Caco-2 (cell line): ENCODE measurements around the gene ZFYVE9. TPM values are rescaled to one million over a fixed set of nuclear protein-coding genes. Genes with fewer than 3 reads are reported as not detected.

ENCODE experiments used
- BruUV-seq: library from RNA; stranded (reverse); fragments of 400-500 nt; replicated peaks from 2 replicates; lab custom pipeline; 2021; lab: Mats Ljungman, UMichigan
- CTCF ChIA-PET: fragments of 300-600 bp; sonication (Branson Sonifier 250); formaldehyde crosslinking; loops from one replicate; lab custom pipeline; 2022; ENCODE audit warnings: antibody characterized with exemption; lab: Charles Lee
- POLR2A ChIA-PET: fragments of 300-600 bp; sonication (Branson Sonifier 250); formaldehyde crosslinking; loops from one replicate; lab custom pipeline; 2022; ENCODE audit warnings: antibody characterized with exemption; lab: Charles Lee
- DNase-seq, 2 experiments: peaks; one replicate each; pipeline versions ENCODE4 v3.0.0 to v3.0.0-alpha.2; 2020 to 2022
- H3K27me3 ChIP-seq: replicated peaks from 2 replicates; pipeline ENCODE4 v1.6.0; 2011; ENCODE audit warnings: low read length; ENCODE audit not compliant: control insufficient read depth, insufficient read depth
- H3K36me3 ChIP-seq: 2 replicates; pipeline ENCODE4 v1.5.1; 2011; ENCODE audit warnings: low read length; ENCODE audit not compliant: control insufficient read depth, insufficient read depth
- H3K4me1 ChIP-seq: fragments of 250-450 bp; sonication (Bioruptor Pico); 2 replicates; pipeline ENCODE4 v1.5.1; 2020; ENCODE audit warnings: mild to moderate bottlenecking
- H3K4me3 ChIP-seq: 2 replicates; pipeline ENCODE4 v1.5.1; 2011; ENCODE audit warnings: low read depth, mild to moderate bottlenecking, control low read depth, low read length
- H3K9me3 ChIP-seq: fragments of 250-450 bp; sonication (Bioruptor Pico); 2 replicates; pipeline ENCODE4 v1.5.1; 2020; ENCODE audit warnings: mild to moderate bottlenecking, moderate library complexity
- H3K27ac Mint-ChIP-seq: one replicate; pipeline ENCODE4 v1.8.0; 2022; ENCODE audit warnings: mixed read lengths; ENCODE audit not compliant: unreplicated experiment
- H3K27me3 Mint-ChIP-seq: one replicate; pipeline ENCODE4 v1.8.0; 2022; ENCODE audit warnings: mixed read lengths; ENCODE audit not compliant: insufficient read depth, unreplicated experiment
- H3K36me3 Mint-ChIP-seq: one replicate; pipeline ENCODE4 v1.8.0; 2022; ENCODE audit warnings: mild to moderate bottlenecking, mixed read lengths; ENCODE audit not compliant: insufficient read depth, unreplicated experiment
- H3K4me1 Mint-ChIP-seq: one replicate; pipeline ENCODE4 v1.8.0; 2022; ENCODE audit warnings: low read depth, mixed read lengths; ENCODE audit not compliant: unreplicated experiment
- H3K4me3 Mint-ChIP-seq: one replicate; pipeline ENCODE4 v1.8.0; 2022; ENCODE audit warnings: mild to moderate bottlenecking, moderate library complexity, mixed read lengths; ENCODE audit not compliant: unreplicated experiment
- H3K9me3 Mint-ChIP-seq: one replicate; pipeline ENCODE4 v1.8.0; 2022; ENCODE audit warnings: mixed read lengths; ENCODE audit not compliant: unreplicated experiment
- CTCF ChIP-seq, 2 experiments: fragments of 200-600 bp in 1 of 2; IDR thresholded peaks; 1 replicate in 1 of 2; 2 replicates in 1 of 2; pipeline versions ENCODE4 v1.5.1 to v1.8.0; 2011 to 2022; ENCODE audit warnings: antibody characterized with exemption in 1 of 2, control low read depth in 1 of 2, inconsistent platforms in 1 of 2, low read depth in 1 of 2, low read length in 1 of 2, mild to moderate bottlenecking in 1 of 2, moderate library complexity in 1 of 2; ENCODE audit not compliant: insufficient read depth in 1 of 2, severe bottlenecking in 1 of 2, unreplicated experiment in 1 of 2
- intact Hi-C: fragments of 100-400 bp; cut with micrococcal nuclease; formaldehyde crosslinking; loops from one replicate; pipeline ENCODE4 v1.10.0; 2022; ENCODE audit not compliant: unreplicated experiment
- total RNA-seq: library from RNA; stranded (reverse); gene quantifications from 2 replicates; pipeline ENCODE4 v1.2.3, GENCODE V29; 2022

ZFYVE9 gene
- total RNA-seq, 1 experiment from 2014 or later, result 18.4 TPM

GRCh38 chr1:52123622-52124021 lies 18.3 kb upstream of the ZFYVE9 start:
- ChIA-PET POLR2A (no interaction called here), CTCF (no interaction called here)
- H3K9me3 ChIP-seq, result no peaks in the 10 kb centered on the region
- H3K27me3 Mint-ChIP-seq, result peaks cover 3% of the 10 kb centered on the region
- no peaks in the 10 kb centered on the region for H3K36me3 ChIP-seq
- no peak for DNase-seq
- intact Hi-C loops, result no loop called here
- no peak overlapping the region for H3K27ac Mint-ChIP-seq
- H3K4me1 ChIP-seq, result peaks cover 13% of the 10 kb centered on the region
- TF ChIP-seq CTCF (IDR thresholded peaks at IDR 0.05; ENCODE audit: insufficient read depth in 1 of 2, low read depth in 1 of 2, low read length in 1 of 2, severe bottlenecking in 1 of 2, unreplicated experiment in 1 of 2), result no peak
- no peaks in the 10 kb centered on the region for H3K36me3 Mint-ChIP-seq
- H3K4me3 Mint-ChIP-seq, result no peak overlapping the region
- no peaks in the 10 kb centered on the region for H3K9me3 Mint-ChIP-seq
- H3K27me3 ChIP-seq, result no peaks in the 10 kb centered on the region
- no peaks in the 10 kb centered on the region for H3K4me1 Mint-ChIP-seq
- no TSS peak for BruUV-seq
- H3K4me3 ChIP-seq, result no peak overlapping the region

DNA sequence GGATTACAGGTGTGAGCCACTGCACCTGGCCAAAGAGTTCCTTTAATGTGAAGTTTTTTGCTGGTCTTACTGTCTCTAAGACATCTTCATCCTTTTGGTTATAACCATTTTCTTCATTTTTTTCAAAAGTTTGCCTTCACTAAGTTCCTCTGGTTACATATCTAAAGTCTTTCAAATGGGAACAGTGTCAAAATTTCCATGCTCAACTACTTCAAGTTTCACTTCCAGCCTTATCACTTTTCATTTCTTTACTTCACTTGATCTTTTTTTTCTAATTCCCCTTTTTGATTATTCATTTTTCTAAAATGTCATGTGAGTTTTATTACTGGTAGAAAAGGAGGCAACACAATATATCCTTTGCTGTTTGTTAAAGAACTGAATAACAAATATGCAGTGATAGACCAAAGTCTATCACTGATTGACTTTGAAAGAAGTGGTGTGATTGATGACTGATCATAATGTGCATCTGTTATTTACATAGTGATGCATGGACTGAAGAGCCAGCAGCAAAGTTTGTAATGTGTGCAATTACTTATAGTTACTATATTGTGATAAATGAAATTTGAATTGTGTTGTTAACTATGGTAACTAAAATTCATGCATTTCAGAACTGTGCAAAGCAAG lies 16.0 kb upstream of the ZFYVE9 start:
- H3K9me3 Mint-ChIP-seq, result no peaks in the 10 kb centered on the region
- no peaks in the 10 kb centered on the region for H3K36me3 Mint-ChIP-seq
- Histone ChIP-seq H3K36me3 (no peaks in the 10 kb centered on the region), H3K9me3 (no peaks in the 10 kb centered on the region; the same call in 1 of the 2 replicates), H3K4me3 (no peak overlapping the region), H3K4me1 (no peaks in the 10 kb centered on the region), H3K27me3 (no peaks in the 10 kb centered on the region)
- H3K4me1 Mint-ChIP-seq, result no peaks in the 10 kb centered on the region
- POLR2A ChIA-PET, result no interaction called here
- no peak for DNase-seq
- H3K27ac Mint-ChIP-seq, result no peak overlapping the region
- no peak for TF ChIP-seq CTCF (IDR thresholded peaks at IDR 0.05; ENCODE audit: insufficient read depth in 1 of 2, low read depth in 1 of 2, low read length in 1 of 2, severe bottlenecking in 1 of 2, unreplicated experiment in 1 of 2)
- H3K4me3 Mint-ChIP-seq, result no peak overlapping the region
- peaks cover 3% of the 10 kb centered on the region for H3K27me3 Mint-ChIP-seq
- BruUV-seq, result no TSS peak
- CTCF ChIA-PET, result no interaction called here
- intact Hi-C loops, result no loop called here

DNA sequence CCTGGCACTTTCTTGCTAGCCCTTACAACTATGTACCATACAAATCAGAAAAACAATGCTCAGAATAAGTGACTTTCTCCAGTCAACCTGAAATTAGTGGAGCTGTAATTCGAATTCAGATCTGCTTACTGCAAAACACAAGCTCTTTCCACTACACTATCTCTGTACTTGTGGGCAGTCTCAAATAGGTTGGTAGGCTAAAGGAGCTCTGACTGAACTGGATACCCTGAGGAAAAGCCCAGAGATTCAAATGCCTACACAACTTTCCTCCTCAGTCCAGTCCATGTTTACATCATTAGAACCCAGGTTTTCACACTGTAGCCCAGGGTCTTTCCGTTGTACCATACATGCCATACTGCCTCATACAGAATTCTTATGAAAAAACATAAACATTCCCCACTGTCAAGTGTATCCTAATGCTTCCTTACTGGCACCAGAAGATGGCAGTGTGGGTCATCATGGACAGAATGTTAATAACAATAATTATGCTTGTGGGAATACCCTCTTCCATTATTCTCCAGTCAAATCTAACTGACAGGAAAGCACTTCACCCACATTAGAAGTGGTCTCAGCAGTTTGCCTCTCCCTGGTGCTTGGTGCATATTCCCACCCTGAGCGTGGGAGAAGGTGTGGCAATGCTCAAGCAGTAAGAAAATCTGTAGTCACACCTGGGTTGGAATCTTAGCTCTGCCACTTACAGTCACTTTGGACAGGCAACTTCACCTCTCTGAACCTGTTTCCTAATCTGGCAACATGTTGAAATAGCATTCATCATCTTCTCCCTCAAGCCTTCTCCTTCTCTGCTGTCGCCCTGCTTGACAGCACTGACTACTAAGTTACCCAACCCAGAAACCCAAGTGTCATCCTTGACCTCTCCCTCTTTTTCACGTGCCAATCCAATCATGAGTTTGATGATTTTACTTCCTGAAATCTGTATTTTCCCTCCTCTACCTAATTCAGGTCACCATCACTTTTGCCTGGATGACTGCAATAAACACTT lies 14.4 kb upstream of the ZFYVE9 start:
- ChIA-PET CTCF (interaction anchor here (1.0 to 2.0 kb wide), 3 partner anchors 169 to 221 kb away, joined by 4 to 6 read pairs (median 5); no protein-coding TSS in a partner anchor), POLR2A (no interaction called here)
- no peaks in the 10 kb centered on the region for H3K36me3 ChIP-seq
- no peaks in the 10 kb centered on the region for H3K9me3 Mint-ChIP-seq
- no TSS peak for BruUV-seq
- no peak overlapping the region for H3K4me3 Mint-ChIP-seq
- H3K4me1 ChIP-seq, result no peaks in the 10 kb centered on the region
- H3K9me3 ChIP-seq, result no peaks in the 10 kb centered on the region; the same call in 1 of the 2 replicates
- peak; percentile 37 to 48 for DNase-seq
- intact Hi-C loops, result loop anchor here (1.0 kb wide), 3 partner anchors 169 to 241 kb away; no protein-coding TSS in a partner anchor
- no peaks in the 10 kb centered on the region for H3K36me3 Mint-ChIP-seq
- H3K4me1 Mint-ChIP-seq, result no peaks in the 10 kb centered on the region
- peak; percentile 38 to 66 for TF ChIP-seq CTCF (IDR thresholded peaks at IDR 0.05; ENCODE audit: insufficient read depth in 1 of 2, low read depth in 1 of 2, low read length in 1 of 2, severe bottlenecking in 1 of 2, unreplicated experiment in 1 of 2)
- peaks cover 3% of the 10 kb centered on the region for H3K27me3 Mint-ChIP-seq
- no peak overlapping the region for H3K27ac Mint-ChIP-seq
- H3K4me3 ChIP-seq, result no peak overlapping the region
- H3K27me3 ChIP-seq, result no peaks in the 10 kb centered on the region
